Measurements from ENCODE around the gene OTUB1. TPM values are rescaled to one million over a fixed set of nuclear protein-coding genes. Genes with fewer than 3 reads are reported as not detected.
A peak's percentile ranks its signal among the peaks of the same experiment; 100 is the strongest.

The OTUB1 gene
- total and polyA plus RNA-seq, 2 of the 4 experiments (the other 2 are of a cell fraction): 69.0 to 168 TPM

GRCh38 chr11:63986932-63987513 lies 785 bp downstream of the OTUB1 start:
- POLR2A ChIA-PET (ENCODE audit: unreplicated experiment): interaction anchor here (0.6 kb wide), 1 partner anchor 25 kb away, joined by 7 read pairs; no protein-coding TSS in a partner anchor
- 47% methylated on average over 10 of the region's 25 CpGs; no CpG with 5 or more reads in 1 of the 2 experiments for WGBS, 2 experiments (ENCODE audit: extremely low coverage in 2 of 2, insufficient read length in 1 of 2)

More at GRCh38 chr11:63986932-63987513, 785 bp downstream of the OTUB1 start:
- H3K9me3 ChIP-seq (ENCODE audit: control insufficient read depth, insufficient read depth, low read length): no peaks in the 10 kb centered on the region
- CTCF ChIA-PET: interaction anchor here (0.6 kb wide), 1 partner anchor 56 kb away, joined by 3 read pairs; no protein-coding TSS in a partner anchor
- ATAC-seq (ENCODE audit: low read depth) (no peak), DNase-seq (no peak)
- no TSS peak for BruUV-seq (replicated peaks)
- peaks cover 14% of the 10 kb centered on the region for H3K9me1 ChIP-seq (ENCODE audit: insufficient read depth, low read length)
- H4K8ac ChIP-seq (ENCODE audit: low read depth in 2 of 2, low read length in 2 of 2): peak overlapping the region; percentile 82 to 89; a peak in 3 of 4 replicates
- peaks cover 29 to 61% of the 10 kb centered on the region in 2 experiments for H3K79me1 ChIP-seq (ENCODE audit: low read depth in 1 of 2, low read length in 2 of 2)
- H2BK15ac ChIP-seq (ENCODE audit: low read depth, low read length): no peak overlapping the region
- intact Hi-C loops (cut with micrococcal nuclease) (no loop called here), dilution Hi-C loops (cut with HindIII; ENCODE audit: low sequenced_read_pairs, unreplicated experiment) (no loop called here), in situ Hi-C loops (cut with MboI; ENCODE audit: low sequenced_read_pairs) (no loop called here)
- no peak overlapping the region for H3K18ac ChIP-seq (ENCODE audit: low read depth, low read length)
- peak overlapping the region; percentile 96 for H2AFZ ChIP-seq (replicated peaks; ENCODE audit: low read length, poor library complexity)
- H2BK20ac ChIP-seq (ENCODE audit: low read depth, low read length): no peak overlapping the region
- H4K20me1 ChIP-seq (ENCODE audit: insufficient read depth, low read length): peaks cover 15% of the 10 kb centered on the region
- peaks cover 26% of the 10 kb centered on the region for H3K36me3 ChIP-seq (ENCODE audit: control insufficient read depth, insufficient read depth, low read length)
- TF ChIP-seq CHD1 (IDR thresholded peaks at IDR 0.05; ENCODE audit: low read depth, low read length) (0 out of 2 replicates have a peak, but pooled peaks have one; percentile 4), USF2 (IDR thresholded peaks at IDR 0.05; ENCODE audit: low read depth, low read length) (no peak), RAD21 (IDR thresholded peaks at IDR 0.05; ENCODE audit: low read length) (no peak), BHLHE40 (IDR thresholded peaks at IDR 0.05; ENCODE audit: low read depth, low read length) (no peak), RCOR1 (IDR thresholded peaks at IDR 0.05; ENCODE audit: insufficient replicate concordance, low read length) (no peak)
- peak overlapping the region; percentile 58; the same call in 1 of the 2 replicates for H3K23ac ChIP-seq (ENCODE audit: low read depth, low read length)
- H3K4me1 ChIP-seq (ENCODE audit: control insufficient read depth, insufficient read depth, low read length): peaks cover 8% of the 10 kb centered on the region
- peak overlapping the region; percentile 88 for H3K4me2 ChIP-seq (ENCODE audit: low read depth, low read length)
- peak overlapping the region; percentile 85 for H3K9ac ChIP-seq (ENCODE audit: low read depth, low read length)
- no peaks in the 10 kb centered on the region for H3K27me3 ChIP-seq (ENCODE audit: control insufficient read depth, insufficient read depth, low read length)
- peak overlapping the region; percentile 57; the same call in 1 of the 2 replicates for H3K14ac ChIP-seq (replicated peaks; ENCODE audit: low read depth, low read length)
- peak overlapping the region; percentile 25 for H2AK5ac ChIP-seq (ENCODE audit: low read depth, low read length)
- no peak overlapping the region for H2BK120ac ChIP-seq (ENCODE audit: low read depth, low read length)
- peak overlapping the region; percentile 90 for H3K27ac ChIP-seq (ENCODE audit: insufficient read depth, low read length)
- peak overlapping the region; percentile 34; the same call in 1 of the 2 replicates for H3K56ac ChIP-seq (ENCODE audit: extremely low read depth, insufficient read depth, low read length)
- peak overlapping the region; percentile 33; the same call in 1 of the 2 replicates for H3K4ac ChIP-seq (ENCODE audit: low read depth, low read length)
- H4K5ac ChIP-seq (ENCODE audit: low read depth, low read length): no peak overlapping the region
- peak overlapping the region; percentile 68 for H3K4me3 ChIP-seq (ENCODE audit: insufficient read depth, low read depth, low read length)
- H2AK9ac ChIP-seq (replicated peaks; ENCODE audit: low read depth, low read length, poor library complexity): peak overlapping the region; percentile 99
- peak overlapping the region; percentile 39 for H2BK5ac ChIP-seq (ENCODE audit: low read depth, low read length, poor library complexity, severe bottlenecking)
- no peak overlapping the region; the same call in none of the 2 replicates for H4K91ac ChIP-seq (ENCODE audit: insufficient read depth, low read depth, low read length)
